ENCODE data around the gene RNU6-1. TPM values are rescaled to one million over a fixed set of nuclear protein-coding genes. Genes with fewer than 3 reads are reported as not detected.

The RNU6-1 gene
- total and polyA plus RNA-seq, 2 donors (not counting 1 experiment from before 2014, with no cell fraction given) = not detected

DNA sequence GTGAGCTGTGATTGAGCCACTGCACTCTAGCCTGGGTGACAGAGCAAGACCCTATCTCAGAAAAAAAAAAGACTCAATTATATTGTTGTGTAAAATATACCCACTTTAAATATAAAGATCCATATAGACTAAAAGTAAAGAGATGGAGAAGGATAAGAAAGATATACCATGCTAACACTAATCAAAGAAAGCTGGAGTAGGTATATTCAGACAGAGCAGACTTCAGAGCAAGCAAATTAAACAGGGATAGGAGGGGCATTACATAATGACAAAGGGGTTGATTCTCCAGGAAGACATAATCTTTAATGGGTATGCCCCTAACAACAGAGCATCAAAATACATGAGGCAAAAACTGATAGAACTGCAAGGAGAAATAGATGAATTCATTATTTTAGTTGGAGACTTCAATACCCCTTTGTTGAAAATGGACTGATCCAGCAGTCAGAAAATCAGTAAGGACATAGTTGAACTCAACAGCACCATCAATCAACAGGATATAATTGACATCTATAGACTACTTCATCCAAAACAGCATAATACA lies 31.1 kb upstream of the RNU6-1 start:
- Mint-ChIP-seq H3K9me3 (ENCODE audit: insufficient read depth) (peaks cover 16% of the 10 kb centered on the region), H3K27me3 (peaks cover 25% of the 10 kb centered on the region), H3K4me1 (no peaks in the 10 kb centered on the region), H3K27ac (no peak overlapping the region), H3K4me3 (no peak overlapping the region)
- Histone ChIP-seq H3K9ac (ENCODE audit: low read length) (no peak overlapping the region), H2AFZ (ENCODE audit: insufficient read depth, low read depth, low read length, poor library complexity, severe bottlenecking) (no peak overlapping the region), H3K4me1 (ENCODE audit: control insufficient read depth in 2 of 2, insufficient read depth in 2 of 2, low read length in 2 of 2) (no peaks in the 10 kb centered on the region), H3K4me2 (replicated peaks; ENCODE audit: low read depth, low read length, poor library complexity, severe bottlenecking) (no peak overlapping the region), H3K4me3 (ENCODE audit: control extremely low read depth in 1 of 5, extremely low read depth in 1 of 5, insufficient read depth in 1 of 5, low read depth in 2 of 5, low read length in 4 of 5) (no peak overlapping the region), H3K27ac (ENCODE audit: low read length in 2 of 2) (no peak overlapping the region), H3K27me3 (replicated peaks in 1 of 4; ENCODE audit: control extremely low read depth in 1 of 4, control insufficient read depth in 3 of 4, insufficient read depth in 4 of 4, low read length in 3 of 4) (peaks cover 0 to 6% (median 3%) of the 10 kb centered on the region in 4 experiments), H3K36me3 (replicated peaks in 1 of 2; ENCODE audit: control extremely low read depth in 1 of 2, control insufficient read depth in 1 of 2, extremely low read depth in 1 of 2, insufficient read depth in 2 of 2, low read length in 1 of 2) (no peaks in the 10 kb centered on the region), H4K20me1 (ENCODE audit: control insufficient read depth, insufficient read depth, low read length, poor library complexity, severe bottlenecking) (no peaks in the 10 kb centered on the region), H3K9me3 (ENCODE audit: control extremely low read depth in 1 of 3, control insufficient read depth in 2 of 3, insufficient read depth in 1 of 3, low read length in 2 of 3) (peaks cover 0 to 25% (median 13%) of the 10 kb centered on the region in 3 donors), H3K79me2 (ENCODE audit: control insufficient read depth, insufficient read depth, low read length) (no peaks in the 10 kb centered on the region)
- no peak for ATAC-seq (ENCODE audit: low read depth)
- ChIA-PET CTCF (no interaction called here), POLR2A (no interaction called here)
- DNase-seq = no peak
- intact Hi-C loops (cut with micrococcal nuclease) = no loop called here
- TF ChIP-seq, protein P1, sequence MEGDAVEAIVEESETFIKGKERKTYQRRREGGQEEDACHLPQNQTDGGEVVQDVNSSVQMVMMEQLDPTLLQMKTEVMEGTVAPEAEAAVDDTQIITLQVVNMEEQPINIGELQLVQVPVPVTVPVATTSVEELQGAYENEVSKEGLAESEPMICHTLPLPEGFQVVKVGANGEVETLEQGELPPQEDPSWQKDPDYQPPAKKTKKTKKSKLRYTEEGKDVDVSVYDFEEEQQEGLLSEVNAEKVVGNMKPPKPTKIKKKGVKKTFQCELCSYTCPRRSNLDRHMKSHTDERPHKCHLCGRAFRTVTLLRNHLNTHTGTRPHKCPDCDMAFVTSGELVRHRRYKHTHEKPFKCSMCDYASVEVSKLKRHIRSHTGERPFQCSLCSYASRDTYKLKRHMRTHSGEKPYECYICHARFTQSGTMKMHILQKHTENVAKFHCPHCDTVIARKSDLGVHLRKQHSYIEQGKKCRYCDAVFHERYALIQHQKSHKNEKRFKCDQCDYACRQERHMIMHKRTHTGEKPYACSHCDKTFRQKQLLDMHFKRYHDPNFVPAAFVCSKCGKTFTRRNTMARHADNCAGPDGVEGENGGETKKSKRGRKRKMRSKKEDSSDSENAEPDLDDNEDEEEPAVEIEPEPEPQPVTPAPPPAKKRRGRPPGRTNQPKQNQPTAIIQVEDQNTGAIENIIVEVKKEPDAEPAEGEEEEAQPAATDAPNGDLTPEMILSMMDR (IDR thresholded peaks at IDR 0.05) = no peak
- no peak for TF ChIP-seq EZH2 (IDR thresholded peaks at IDR 0.05; ENCODE audit: borderline replicate concordance, insufficient read depth, low read depth, low read length, poor library complexity, severe bottlenecking)

DNA sequence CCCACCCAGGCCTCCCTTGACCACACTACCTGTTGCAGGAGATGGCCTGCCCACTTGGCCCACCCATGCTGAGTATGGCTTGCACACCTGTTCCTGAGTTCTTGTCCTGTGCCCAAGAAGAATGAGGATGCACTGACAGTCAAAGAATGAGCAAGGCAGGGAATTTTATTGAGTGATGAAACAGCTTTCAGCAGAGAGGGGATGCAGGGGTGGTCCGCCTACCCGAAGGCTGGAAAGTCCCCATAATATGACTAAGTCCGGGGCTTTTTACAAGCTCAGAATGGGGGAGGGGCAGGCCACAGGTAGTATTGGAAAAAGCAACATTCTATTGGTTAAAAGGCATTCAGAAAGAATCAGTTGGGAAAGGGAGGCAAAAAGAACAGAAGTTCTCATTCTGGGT lies 29.9 kb upstream of the RNU6-1 start:
- no peaks in the 10 kb centered on the region for H3K4me1 Mint-ChIP-seq
- DNase-seq = no peak

More for the DNA sequence above, 29.9 kb upstream of the RNU6-1 start:
- H3K79me2 ChIP-seq (ENCODE audit: control insufficient read depth, insufficient read depth, low read length) = no peaks in the 10 kb centered on the region
- H3K9me3 ChIP-seq (ENCODE audit: control extremely low read depth in 1 of 3, control insufficient read depth in 2 of 3, insufficient read depth in 1 of 3, low read length in 2 of 3) = peaks cover 0 to 25% (median 13%) of the 10 kb centered on the region in 3 donors
- no peak overlapping the region for H2AFZ ChIP-seq (ENCODE audit: insufficient read depth, low read depth, low read length, poor library complexity, severe bottlenecking)
- no peak overlapping the region for H3K4me2 ChIP-seq (replicated peaks; ENCODE audit: low read depth, low read length, poor library complexity, severe bottlenecking)
- intact Hi-C loops (cut with micrococcal nuclease) = no loop called here
- H3K27ac Mint-ChIP-seq = no peak overlapping the region
- H3K36me3 ChIP-seq (replicated peaks in 1 of 2; ENCODE audit: control extremely low read depth in 1 of 2, control insufficient read depth in 1 of 2, extremely low read depth in 1 of 2, insufficient read depth in 2 of 2, low read length in 1 of 2) = no peaks in the 10 kb centered on the region
- peaks cover 16% of the 10 kb centered on the region for H3K9me3 Mint-ChIP-seq (ENCODE audit: insufficient read depth)
- peaks cover 29% of the 10 kb centered on the region for H3K27me3 Mint-ChIP-seq
- WGBS (ENCODE audit: insufficient coverage) = 74% methylated on average over 3 of the region's 3 CpGs
- no peak overlapping the region for H3K9ac ChIP-seq (ENCODE audit: low read length)
- ChIA-PET CTCF (no interaction called here), POLR2A (no interaction called here)
- H3K4me1 ChIP-seq (ENCODE audit: control insufficient read depth in 2 of 2, insufficient read depth in 2 of 2, low read length in 2 of 2) = no peaks in the 10 kb centered on the region
- H3K27me3 ChIP-seq (replicated peaks in 1 of 4; ENCODE audit: control extremely low read depth in 1 of 4, control insufficient read depth in 3 of 4, insufficient read depth in 4 of 4, low read length in 3 of 4) = peaks cover 0 to 6% (median 4%) of the 10 kb centered on the region in 4 experiments
- H3K4me3 ChIP-seq (ENCODE audit: control extremely low read depth in 1 of 5, extremely low read depth in 1 of 5, insufficient read depth in 1 of 5, low read depth in 2 of 5, low read length in 4 of 5) = no peak overlapping the region
- no peak overlapping the region for H3K27ac ChIP-seq (ENCODE audit: low read length in 2 of 2)
- no peak for ATAC-seq (ENCODE audit: low read depth)
- TF ChIP-seq EZH2 (IDR thresholded peaks at IDR 0.05; ENCODE audit: borderline replicate concordance, insufficient read depth, low read depth, low read length, poor library complexity, severe bottlenecking) = no peak
- TF ChIP-seq, protein P1 (IDR thresholded peaks at IDR 0.05) = no peak
- H3K4me3 Mint-ChIP-seq = no peak overlapping the region
- H4K20me1 ChIP-seq (ENCODE audit: control insufficient read depth, insufficient read depth, low read length, poor library complexity, severe bottlenecking) = no peaks in the 10 kb centered on the region

Measured in B cell (primary cell).